Endothelial cell of hepatic sinusoid (primary cell): Measurements from ENCODE around the gene CNNM2.

Experiments used
- in situ Hi-C: cut with HindIII; loops from 2 replicates; pipeline ENCODE4 v1.10.0; 2017; ENCODE audit warnings: low sequenced_read_pairs

Gene CNNM2

GRCh38 chr10:103098240-103098639 is 180.1 kb downstream of the CNNM2 start:
- in situ Hi-C loops: no loop called here

GRCh38 chr10:103100620-103101019 is 182.5 kb downstream of the CNNM2 start:
- in situ Hi-C loops: no loop called here

- in situ Hi-C loops: no loop called here
These were observed 184.1 kb downstream of the CNNM2 start for GRCh38 chr10:103102195-103102594.

- in situ Hi-C loops: no loop called here
These were observed 185.9 kb downstream of the CNNM2 start for GRCh38 chr10:103103989-103104388.

GRCh38 chr10:103104721-103105120 is 186.6 kb downstream of the CNNM2 start:
- in situ Hi-C loops: loop anchor here (5.0 kb wide), 2 partner anchors 43 to 88 kb away; partner anchors contain the start of gene NT5C2

- in situ Hi-C loops: loop anchor here (5.0 kb wide), 2 partner anchors 42 to 87 kb away; partner anchors contain the start of gene NT5C2
These were observed 187.4 kb downstream of the CNNM2 start for GRCh38 chr10:103105462-103105861.

- in situ Hi-C loops: loop anchor here (5.0 kb wide), 2 partner anchors 41 to 86 kb away; partner anchors contain the start of gene NT5C2
These were observed 188.4 kb downstream of the CNNM2 start for GRCh38 chr10:103106539-103106938.

GRCh38 chr10:103109821-103110220 is 191.7 kb downstream of the CNNM2 start:
- in situ Hi-C loops: loop anchor here (5.0 kb wide), 2 partner anchors 37 to 82 kb away; partner anchors contain the start of gene NT5C2

GRCh38 chr10:103110407-103110806 is 192.3 kb downstream of the CNNM2 start:
- in situ Hi-C loops: no loop called here

- in situ Hi-C loops: no loop called here
These were observed 193.2 kb downstream of the CNNM2 start for GRCh38 chr10:103111031-103111917.

- in situ Hi-C loops: no loop called here
These were observed 194.1 kb downstream of the CNNM2 start for GRCh38 chr10:103111918-103112877.

GRCh38 chr10:103114876-103115275 is 196.8 kb downstream of the CNNM2 start:
- in situ Hi-C loops: no loop called here

- in situ Hi-C loops: no loop called here
These were observed 199.2 kb downstream of the CNNM2 start for GRCh38 chr10:103117247-103117646.

- in situ Hi-C loops: no loop called here
These were observed 202.5 kb downstream of the CNNM2 start for GRCh38 chr10:103120546-103120945.

GRCh38 chr10:103120977-103121735 is 203.1 kb downstream of the CNNM2 start:
- in situ Hi-C loops: no loop called here

GRCh38 chr10:103123282-103124024 is 205.4 kb downstream of the CNNM2 start:
- in situ Hi-C loops: no loop called here

GRCh38 chr10:103124420-103125096 is 206.5 kb downstream of the CNNM2 start:
- in situ Hi-C loops: no loop called here

GRCh38 chr10:103125323-103126267 is 207.5 kb downstream of the CNNM2 start:
- in situ Hi-C loops: no loop called here
